SH-SY5Y (cell line): ENCODE data around the gene HMGN1.

ENCODE experiments used
- GATA2 ChIP-seq: IDR thresholded peaks from 2 replicates; pipeline ENCODE4 v1.6.1; 2011; ENCODE audit warnings: mild to moderate bottlenecking, low read depth, low read length
- GATA3 ChIP-seq: IDR thresholded peaks from 2 replicates; pipeline ENCODE4 v1.6.1; 2011; ENCODE audit warnings: low read depth, mild to moderate bottlenecking, low read length, moderate library complexity

HMGN1 gene

GRCh38 chr21:39379986-39380891 lies 31.4 kb upstream of the HMGN1 start:
- no peak for TF ChIP-seq GATA2
- no peak for TF ChIP-seq GATA3

GRCh38 chr21:39377444-39378050 lies 28.7 kb upstream of the HMGN1 start:
- TF ChIP-seq GATA3 (no peak), GATA2 (no peak)

GRCh38 chr21:39375446-39375845 lies 26.6 kb upstream of the HMGN1 start:
- TF ChIP-seq GATA2 (no peak), GATA3 (no peak)

- no peak for TF ChIP-seq GATA3
- no peak for TF ChIP-seq GATA2
These were observed 25.2 kb upstream of the HMGN1 start for GRCh38 chr21:39374046-39374445.

GRCh38 chr21:39373634-39374033 lies 24.7 kb upstream of the HMGN1 start:
- TF ChIP-seq GATA3: no peak
- no peak for TF ChIP-seq GATA2

DNA sequence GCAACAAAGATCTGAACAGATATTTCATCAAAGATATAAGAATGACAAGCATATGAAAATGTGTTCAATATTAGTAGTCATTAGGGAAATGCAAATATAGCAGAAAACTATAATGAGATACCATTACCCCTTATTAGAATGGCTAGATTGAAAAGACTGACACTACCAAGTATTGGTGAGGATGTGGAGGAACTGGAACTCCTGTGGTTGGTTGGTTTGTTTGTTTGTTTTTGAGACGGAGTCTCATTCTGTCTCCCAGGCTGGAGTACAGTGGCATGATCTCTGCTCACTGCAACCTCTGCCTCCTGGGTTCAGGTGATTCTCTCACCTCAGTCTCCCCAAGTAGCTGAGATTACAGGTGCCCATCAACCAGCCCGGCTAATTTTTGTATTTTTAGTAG lies 18.9 kb upstream of the HMGN1 start:
- TF ChIP-seq GATA3 (no peak), GATA2 (no peak)

DNA sequence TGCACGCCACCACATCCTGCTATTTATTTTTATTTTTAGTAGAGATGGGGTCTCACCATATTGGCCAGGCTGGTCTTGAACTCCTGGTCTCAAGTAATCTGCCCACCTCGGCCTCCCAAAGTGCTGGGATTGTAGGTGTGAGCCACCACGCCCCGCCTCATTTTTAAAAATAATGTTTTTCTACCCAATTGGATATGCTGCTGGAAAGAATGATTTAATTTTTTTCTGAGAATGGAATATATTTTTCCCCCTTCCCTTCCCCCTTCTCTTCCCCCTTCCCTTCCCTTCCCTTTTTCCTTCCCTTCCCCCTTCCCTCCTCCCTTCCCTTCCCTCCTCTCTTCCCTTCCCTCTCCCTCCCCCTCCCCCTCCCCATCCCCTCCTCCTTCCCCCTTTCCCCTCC lies 17.7 kb upstream of the HMGN1 start:
- TF ChIP-seq GATA2: no peak
- TF ChIP-seq GATA3: no peak

DNA sequence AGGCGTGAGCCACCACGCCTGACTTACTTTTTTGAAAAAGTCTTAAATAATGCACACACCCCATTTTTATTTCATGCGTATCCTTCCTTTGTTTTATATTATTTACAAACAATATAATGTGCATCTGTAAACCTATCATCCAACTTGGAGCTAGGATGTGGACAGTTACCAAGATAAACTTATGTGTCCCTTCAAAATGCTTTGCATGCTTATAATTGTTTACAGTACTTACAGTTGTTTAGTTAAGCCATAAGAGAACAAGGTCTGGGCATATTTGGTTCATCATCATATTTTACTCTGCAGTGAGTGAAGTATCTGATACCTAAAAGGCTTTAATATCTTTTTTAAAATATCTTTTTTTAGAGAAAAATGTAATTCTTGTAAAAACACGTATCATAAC lies 16.1 kb upstream of the HMGN1 start:
- TF ChIP-seq GATA3 (no peak), GATA2 (no peak)

DNA sequence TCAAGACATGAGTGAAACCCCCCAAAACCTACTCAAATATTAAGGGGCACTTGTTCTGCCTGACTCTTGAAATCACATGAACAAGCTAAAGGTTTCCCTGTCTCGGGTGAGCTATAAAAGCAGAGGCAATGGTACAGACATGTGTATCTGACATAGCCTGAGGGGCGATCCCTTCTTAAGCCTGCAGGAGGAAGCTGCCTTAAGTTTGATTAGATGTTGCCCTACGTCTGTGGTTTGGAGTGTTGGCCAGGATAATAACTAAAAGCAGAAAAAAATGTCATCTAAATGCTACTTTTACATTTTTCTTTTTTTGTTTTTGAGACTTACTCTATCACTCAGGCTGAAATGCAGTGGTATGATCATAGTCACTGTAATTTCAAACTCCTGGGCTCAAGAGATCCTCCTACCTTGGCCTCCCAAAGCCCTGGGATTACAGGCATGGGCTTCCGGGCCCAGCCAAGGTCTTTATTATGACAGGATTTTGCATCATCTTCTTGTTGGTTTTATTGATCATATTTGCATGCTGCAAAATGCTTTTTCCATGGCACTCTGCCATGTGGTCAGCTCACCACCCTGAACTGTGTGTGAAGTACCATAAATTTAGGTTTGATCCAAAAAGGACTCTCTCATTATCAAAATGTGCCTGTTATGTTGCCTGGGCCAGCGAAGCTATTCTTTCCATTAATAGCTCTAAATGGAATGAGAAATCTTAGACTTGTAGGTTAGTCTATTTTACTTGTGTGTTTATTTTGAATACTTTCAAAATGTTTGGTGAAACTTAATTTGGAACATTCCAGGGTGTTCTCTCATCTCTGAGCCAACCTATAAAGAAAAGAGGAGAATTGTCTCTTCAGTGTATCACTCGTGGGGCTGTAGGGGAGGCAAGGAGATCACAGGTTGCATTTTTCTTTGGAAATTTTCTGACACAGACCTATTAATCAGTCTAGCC lies 15.0 kb upstream of the HMGN1 start:
- TF ChIP-seq GATA2: no peak
- TF ChIP-seq GATA3: no peak

DNA sequence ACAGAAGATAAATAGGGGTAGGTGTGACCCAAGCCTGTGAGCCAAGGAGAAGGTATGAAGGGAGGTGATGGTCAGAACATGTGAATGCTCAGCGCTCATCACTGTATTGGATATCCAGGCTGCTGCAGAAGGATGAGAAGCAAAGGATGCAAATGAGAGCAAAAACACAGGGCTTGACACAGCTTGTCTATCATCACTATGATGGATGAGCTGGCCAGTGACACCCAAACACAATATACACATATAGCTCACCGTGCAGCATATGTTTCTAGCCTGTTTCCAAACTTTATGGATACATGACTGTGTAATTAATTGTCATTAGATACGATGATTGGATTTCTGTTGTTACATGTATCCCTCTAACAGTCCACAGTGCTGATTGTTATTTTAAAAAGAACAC lies 13.8 kb upstream of the HMGN1 start:
- TF ChIP-seq GATA3 (no peak), GATA2 (no peak)

DNA sequence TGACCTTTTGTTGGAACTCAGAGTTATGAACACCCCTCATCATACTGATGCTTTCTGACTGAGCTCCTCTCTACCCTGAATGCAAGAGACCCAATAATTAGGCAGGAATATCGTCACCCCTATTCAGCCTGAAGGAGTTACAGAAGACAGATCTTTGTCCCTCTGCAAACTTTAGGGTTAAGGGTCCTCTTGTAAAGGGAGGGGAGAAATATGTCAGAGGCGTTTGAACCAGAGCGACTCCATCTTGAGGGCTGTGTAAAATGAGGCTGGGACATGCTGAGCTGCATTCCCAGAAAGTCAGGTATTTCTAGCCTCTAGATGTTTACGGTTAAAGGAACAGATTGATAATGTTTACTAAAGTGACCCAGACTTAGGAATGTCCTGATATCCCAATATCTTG lies 10.5 kb upstream of the HMGN1 start:
- TF ChIP-seq GATA2 (no peak), GATA3 (no peak)

DNA sequence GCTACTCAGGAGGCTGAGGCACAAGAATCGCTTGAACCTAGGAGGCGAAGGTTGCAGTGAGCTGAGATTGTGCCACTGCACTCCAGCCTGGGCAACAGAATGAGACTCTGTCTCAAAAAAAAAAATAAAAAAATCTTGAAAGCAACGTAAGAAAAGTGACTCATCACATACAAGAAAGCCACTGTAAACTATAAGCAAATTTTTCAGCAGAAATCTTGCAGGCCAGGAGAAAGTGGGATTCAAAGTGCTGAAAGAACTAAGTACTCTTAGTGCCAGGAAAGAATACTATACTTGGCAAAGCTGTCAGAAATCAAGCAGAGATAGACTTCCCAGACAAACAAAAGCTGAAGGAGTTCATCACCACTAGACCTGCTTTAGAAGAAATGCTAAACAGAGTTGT lies 4.4 kb upstream of the HMGN1 start:
- TF ChIP-seq GATA2 (no peak), GATA3 (no peak)

GRCh38 chr21:39350094-39351005 lies 1.5 kb upstream of the HMGN1 start:
- no peak for TF ChIP-seq GATA3
- TF ChIP-seq GATA2: no peak
